ENCODE results near the gene APC.

Gene APC

GRCh38 chr5:112724901-112725300 lies 12.8 kb upstream of the APC start:
- peaks cover 6% of the 10 kb centered on the region for H3K79me2 ChIP-seq (ENCODE audit: low read length)
- no peak overlapping the region for H2AFZ ChIP-seq (ENCODE audit: low read depth, low read length)
- H3K4me3 ChIP-seq (ENCODE audit: low read length) = no peak overlapping the region

GRCh38 chr5:112729630-112730029 lies 8.1 kb upstream of the APC start:
- Histone ChIP-seq H3K79me2 (ENCODE audit: low read length) (no peaks in the 10 kb centered on the region; the same call in 1 of the 2 replicates), H3K36me3 (replicated peaks; ENCODE audit: low read depth, low read length) (no peaks in the 10 kb centered on the region), H3K27ac (ENCODE audit: low read length) (no peak overlapping the region), H2AFZ (ENCODE audit: low read depth, low read length) (no peak overlapping the region), H3K9me3 (ENCODE audit: insufficient read depth, low read length) (no peaks in the 10 kb centered on the region), H3K4me3 (ENCODE audit: low read length) (no peak overlapping the region), H3K27me3 (ENCODE audit: low read depth, low read length) (no peaks in the 10 kb centered on the region), H3K4me1 (ENCODE audit: low read length) (no peaks in the 10 kb centered on the region), H3K9ac (ENCODE audit: low read length) (no peak overlapping the region), H3K4me2 (ENCODE audit: low read length) (no peak overlapping the region), H4K20me1 (ENCODE audit: insufficient read depth, low read length) (no peaks in the 10 kb centered on the region)
- no peak for TF ChIP-seq EZH2phosphoT487 (IDR thresholded peaks at IDR 0.05; ENCODE audit: low read depth)
- TF ChIP-seq CTCF (IDR thresholded peaks at IDR 0.05; ENCODE audit: low read depth, low read length) = no peak

More at GRCh38 chr5:112724901-112725300, 12.8 kb upstream of the APC start:
- Histone ChIP-seq H3K27me3 (ENCODE audit: low read depth, low read length) (no peaks in the 10 kb centered on the region), H3K9ac (ENCODE audit: low read length) (no peak overlapping the region), H3K9me3 (ENCODE audit: insufficient read depth, low read length) (no peaks in the 10 kb centered on the region), H3K27ac (ENCODE audit: low read length) (no peak overlapping the region), H3K36me3 (replicated peaks; ENCODE audit: low read depth, low read length) (no peaks in the 10 kb centered on the region), H3K4me1 (ENCODE audit: low read length) (no peaks in the 10 kb centered on the region), H4K20me1 (ENCODE audit: insufficient read depth, low read length) (no peaks in the 10 kb centered on the region), H3K4me2 (ENCODE audit: low read length) (no peak overlapping the region)
- TF ChIP-seq CTCF (IDR thresholded peaks at IDR 0.05; ENCODE audit: low read depth, low read length) = no peak
- no peak for TF ChIP-seq EZH2phosphoT487 (IDR thresholded peaks at IDR 0.05; ENCODE audit: low read depth)

- Histone ChIP-seq H3K9ac (ENCODE audit: low read length) (no peak overlapping the region), H2AFZ (ENCODE audit: low read depth, low read length) (no peak overlapping the region), H3K4me2 (ENCODE audit: low read length) (no peak overlapping the region), H3K4me3 (ENCODE audit: low read length) (no peak overlapping the region), H3K79me2 (ENCODE audit: low read length) (no peaks in the 10 kb centered on the region), H3K9me3 (ENCODE audit: insufficient read depth, low read length) (no peaks in the 10 kb centered on the region), H3K36me3 (replicated peaks; ENCODE audit: low read depth, low read length) (no peaks in the 10 kb centered on the region), H3K27me3 (ENCODE audit: low read depth, low read length) (no peaks in the 10 kb centered on the region), H4K20me1 (ENCODE audit: insufficient read depth, low read length) (no peaks in the 10 kb centered on the region), H3K4me1 (ENCODE audit: low read length) (peaks cover 4% of the 10 kb centered on the region; the same call in 1 of the 2 replicates), H3K27ac (ENCODE audit: low read length) (no peak overlapping the region)
- no peak for TF ChIP-seq EZH2phosphoT487 (IDR thresholded peaks at IDR 0.05; ENCODE audit: low read depth)
- no peak for TF ChIP-seq CTCF (IDR thresholded peaks at IDR 0.05; ENCODE audit: low read depth, low read length)
These were observed 5.6 kb upstream of the APC start for GRCh38 chr5:112732131-112732530.

- H3K4me3 ChIP-seq (ENCODE audit: low read length) = no peak overlapping the region
- no peak overlapping the region for H2AFZ ChIP-seq (ENCODE audit: low read depth, low read length)
- TF ChIP-seq CTCF (IDR thresholded peaks at IDR 0.05; ENCODE audit: low read depth, low read length) = no peak
- no peak for TF ChIP-seq EZH2phosphoT487 (IDR thresholded peaks at IDR 0.05; ENCODE audit: low read depth)
- H3K9me3 ChIP-seq (ENCODE audit: insufficient read depth, low read length) = no peaks in the 10 kb centered on the region
- no peak overlapping the region for H3K27ac ChIP-seq (ENCODE audit: low read length)
- no peaks in the 10 kb centered on the region for H3K36me3 ChIP-seq (replicated peaks; ENCODE audit: low read depth, low read length)
- H3K4me2 ChIP-seq (ENCODE audit: low read length) = no peak overlapping the region
- H3K79me2 ChIP-seq (ENCODE audit: low read length) = peaks cover 9% of the 10 kb centered on the region; the same call in 1 of the 2 replicates
- no peaks in the 10 kb centered on the region for H3K27me3 ChIP-seq (ENCODE audit: low read depth, low read length)
- no peak overlapping the region for H3K9ac ChIP-seq (ENCODE audit: low read length)
- H4K20me1 ChIP-seq (ENCODE audit: insufficient read depth, low read length) = no peaks in the 10 kb centered on the region
- peaks cover 9% of the 10 kb centered on the region for H3K4me1 ChIP-seq (ENCODE audit: low read length)
These were observed 4.1 kb upstream of the APC start for GRCh38 chr5:112733586-112733985.
